ENCODE measurements around the gene MAEA. TPM values are rescaled to one million over a fixed set of nuclear protein-coding genes. Genes with fewer than 3 reads are reported as not detected.

Gene MAEA
- total and polyA plus RNA-seq, 9 of the 15 experiments (the other 6 are each of a cell fraction or from before 2014, with no cell fraction given): 2.1 to 86.5 (median 45.0) TPM

- Histone ChIP-seq H4K20me1 (replicated peaks; ENCODE audit: control insufficient read depth, insufficient read depth, low read length) (peaks cover 37% of the 10 kb centered on the region), H3K4me1 (replicated peaks in 1 of 2; ENCODE audit: control insufficient read depth in 2 of 2, insufficient read depth in 2 of 2, low read length in 2 of 2) (peaks cover 11 to 37% of the 10 kb centered on the region in 2 experiments; a peak in 4 of 5 replicates), H3K4me2 (ENCODE audit: insufficient read depth, low read length) (no peak overlapping the region), H3K4me3 (no peak overlapping the region), H3K27me3 (ENCODE audit: control insufficient read depth in 2 of 2, insufficient read depth in 2 of 2, low read length in 2 of 2) (no peaks in the 10 kb centered on the region), H3K79me2 (ENCODE audit: control insufficient read depth, insufficient read depth, low read length) (peaks cover 96% of the 10 kb centered on the region), H3K9me3 (replicated peaks; ENCODE audit: control insufficient read depth, insufficient read depth, low read depth, low read length) (no peaks in the 10 kb centered on the region), H3K27ac (ENCODE audit: extremely low read depth, low read depth, low read length) (no peak overlapping the region), H3K9me1 (ENCODE audit: control insufficient read depth, insufficient read depth, low read length) (no peaks in the 10 kb centered on the region), H3K36me3 (ENCODE audit: control insufficient read depth, insufficient read depth, low read length) (peaks cover 73% of the 10 kb centered on the region; the same call in 2 of the 3 replicates), H2AFZ (ENCODE audit: low read depth, low read length) (no peak overlapping the region), H3K9ac (ENCODE audit: insufficient read depth in 1 of 2, low read depth in 2 of 2, low read length in 2 of 2) (peak overlapping the region in 1 of 2 experiments; percentile 74; a peak in 2 of 4 replicates)
- no peak for FAIRE-seq
- 85% methylated on average over 9 of the region's 10 CpGs for WGBS (ENCODE audit: insufficient coverage, low coverage, missing lambda C conversion rate)
- POLR2A ChIA-PET: interaction anchor here (0.7 to 1.5 kb wide), 2 partner anchors 14 to 337 kb away, joined by 3 to 7 read pairs; no protein-coding TSS in a partner anchor
- CTCF ChIA-PET (ENCODE audit: low intra/inter-chr PET ratio): no interaction called here
- intact Hi-C loops (cut with micrococcal nuclease) (no loop called here), in situ Hi-C loops (cut with MboI) (no loop called here)
- BruUV-seq (replicated peaks): no TSS peak
- no peak for DNase-seq (ENCODE audit: extremely low read depth in 1 of 4, low spot score in 3 of 4)
- TF ChIP-seq POLR2G (IDR thresholded peaks at IDR 0.05; ENCODE audit: low read depth, low read length) (peak; percentile 42; the same call in 1 of the 2 replicates), E2F4 (CRISPR knock-in tag; IDR thresholded peaks at IDR 0.05; ENCODE audit: low read depth) (no peak)
- ATAC-seq: no peak
Measured at GRCh38 chr4:1294891-1295290, 5.2 kb downstream of the MAEA start.

GRCh38 chr4:1295405-1296055 is 5.8 kb downstream of the MAEA start:
- no peak overlapping the region for H2AFZ ChIP-seq (ENCODE audit: low read depth, low read length)

More at GRCh38 chr4:1295405-1296055, 5.8 kb downstream of the MAEA start:
- H3K9me3 ChIP-seq (replicated peaks; ENCODE audit: control insufficient read depth, insufficient read depth, low read depth, low read length): no peaks in the 10 kb centered on the region
- H3K9me1 ChIP-seq (ENCODE audit: control insufficient read depth, insufficient read depth, low read length): no peaks in the 10 kb centered on the region
- no TSS peak for BruUV-seq (replicated peaks)
- peaks cover 11 to 33% of the 10 kb centered on the region in 2 experiments; a peak in 4 of 5 replicates for H3K4me1 ChIP-seq (replicated peaks in 1 of 2; ENCODE audit: control insufficient read depth in 2 of 2, insufficient read depth in 2 of 2, low read length in 2 of 2)
- no peak overlapping the region for H3K9ac ChIP-seq (ENCODE audit: insufficient read depth in 1 of 2, low read depth in 2 of 2, low read length in 2 of 2)
- H3K4me2 ChIP-seq (ENCODE audit: insufficient read depth, low read length): no peak overlapping the region
- peaks cover 33% of the 10 kb centered on the region for H4K20me1 ChIP-seq (replicated peaks; ENCODE audit: control insufficient read depth, insufficient read depth, low read length)
- in situ Hi-C loops (cut with MboI): no loop called here
- 88% methylated on average over 6 of the region's 24 CpGs for WGBS (ENCODE audit: insufficient coverage, low coverage, missing lambda C conversion rate)
- peaks cover 77% of the 10 kb centered on the region; the same call in 2 of the 3 replicates for H3K36me3 ChIP-seq (ENCODE audit: control insufficient read depth, insufficient read depth, low read length)
- H3K27me3 ChIP-seq (ENCODE audit: control insufficient read depth in 2 of 2, insufficient read depth in 2 of 2, low read length in 2 of 2): no peaks in the 10 kb centered on the region
- intact Hi-C loops (cut with micrococcal nuclease): no loop called here
- FAIRE-seq (no peak), ATAC-seq (no peak), DNase-seq (ENCODE audit: extremely low read depth in 1 of 4, low spot score in 3 of 4) (no peak)
- ChIA-PET POLR2A (no interaction called here), CTCF (ENCODE audit: low intra/inter-chr PET ratio) (no interaction called here)
- no peak overlapping the region for H3K4me3 ChIP-seq
- H3K79me2 ChIP-seq (ENCODE audit: control insufficient read depth, insufficient read depth, low read length): peaks cover 96% of the 10 kb centered on the region
- no peak for TF ChIP-seq CHD2 (IDR thresholded peaks at IDR 0.05; ENCODE audit: low read depth, low read length)
- no peak for TF ChIP-seq NR3C1 (CRISPR knock-in tag; IDR thresholded peaks at IDR 0.05)
- TF ChIP-seq PCBP1 (IDR thresholded peaks at IDR 0.05; ENCODE audit: low read depth, low read length, poor library complexity, severe bottlenecking): no peak
- TF ChIP-seq HNRNPL (IDR thresholded peaks at IDR 0.05; ENCODE audit: low read depth, low read length): peak; percentile 47; the same call in 1 of the 2 replicates
- no peak overlapping the region for H3K27ac ChIP-seq (ENCODE audit: extremely low read depth, low read depth, low read length)
